ENCODE measurements around the gene ANXA3. TPM values are rescaled to one million over a fixed set of nuclear protein-coding genes. Genes with fewer than 3 reads are reported as not detected.

Gene ANXA3
- polyA plus RNA-seq, 1 donor from 2014 or later: 0.27 TPM

DNA sequence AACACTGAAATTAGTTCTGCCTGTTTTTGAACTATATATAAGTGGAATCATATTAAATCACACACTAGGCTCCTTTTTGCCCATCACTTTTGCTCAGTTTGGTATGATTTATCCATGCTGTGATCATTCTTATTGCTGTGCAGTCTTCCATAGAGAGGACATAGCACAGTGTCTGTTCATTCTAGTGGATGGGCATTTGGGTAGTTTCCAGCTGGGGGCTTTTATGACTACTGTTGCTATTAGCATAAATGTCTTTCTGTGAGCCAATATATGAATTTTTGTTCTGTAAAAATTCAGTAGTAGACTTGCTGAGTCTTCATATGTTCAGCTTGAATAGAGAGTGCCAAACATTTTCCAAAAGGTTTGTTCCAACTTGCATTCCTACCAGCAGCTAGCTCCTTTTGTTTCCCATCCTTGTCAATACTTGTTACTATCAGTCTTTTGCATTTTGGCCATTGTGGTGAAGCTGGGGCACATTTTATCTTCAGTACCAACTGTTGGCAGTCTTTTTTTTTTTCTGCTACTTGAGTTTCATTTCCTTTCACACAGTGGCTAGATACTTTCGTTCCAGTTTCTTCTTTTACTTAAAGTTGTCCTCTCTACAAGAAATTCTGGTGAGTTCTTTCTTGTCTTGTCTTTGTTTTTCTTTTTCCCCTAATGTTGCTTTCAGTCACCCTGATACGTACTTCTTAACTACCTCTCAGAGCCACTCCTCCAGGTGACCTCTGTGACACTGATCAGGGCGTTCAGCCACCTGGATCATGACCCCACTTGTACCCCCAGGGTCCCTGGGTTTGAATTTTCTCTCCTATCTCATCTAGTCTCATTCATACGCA lies 87.0 kb downstream of the ANXA3 start:
- no peaks in the 10 kb centered on the region for H3K36me3 ChIP-seq (ENCODE audit: insufficient read depth, low read length)
- H3K4me3 ChIP-seq (ENCODE audit: low read length): no peak overlapping the region
- H3K79me2 ChIP-seq (replicated peaks; ENCODE audit: insufficient read depth, low read length): no peaks in the 10 kb centered on the region
- H3K4me2 ChIP-seq (ENCODE audit: low read length): no peak overlapping the region
- no peak overlapping the region for H3K27ac ChIP-seq (ENCODE audit: low read length)
- TF ChIP-seq TAF1 (IDR thresholded peaks at IDR 0.05; ENCODE audit: low read depth) (no peak), EZH2 (IDR thresholded peaks at IDR 0.05; ENCODE audit: borderline replicate concordance, insufficient read depth, low read length, poor library complexity, severe bottlenecking) (no peak), MXI1 (conservative IDR thresholded peaks at IDR 0.05; ENCODE audit: poor library complexity, severe bottlenecking) (no peak), SMC3 (conservative IDR thresholded peaks at IDR 0.05; ENCODE audit: poor library complexity) (no peak), RAD21 (conservative IDR thresholded peaks at IDR 0.05) (no peak), POLR2AphosphoS5 (IDR thresholded peaks at IDR 0.05) (no peak), EP300 (conservative IDR thresholded peaks at IDR 0.05; ENCODE audit: poor library complexity, severe bottlenecking) (no peak)
- TF ChIP-seq, protein P1, sequence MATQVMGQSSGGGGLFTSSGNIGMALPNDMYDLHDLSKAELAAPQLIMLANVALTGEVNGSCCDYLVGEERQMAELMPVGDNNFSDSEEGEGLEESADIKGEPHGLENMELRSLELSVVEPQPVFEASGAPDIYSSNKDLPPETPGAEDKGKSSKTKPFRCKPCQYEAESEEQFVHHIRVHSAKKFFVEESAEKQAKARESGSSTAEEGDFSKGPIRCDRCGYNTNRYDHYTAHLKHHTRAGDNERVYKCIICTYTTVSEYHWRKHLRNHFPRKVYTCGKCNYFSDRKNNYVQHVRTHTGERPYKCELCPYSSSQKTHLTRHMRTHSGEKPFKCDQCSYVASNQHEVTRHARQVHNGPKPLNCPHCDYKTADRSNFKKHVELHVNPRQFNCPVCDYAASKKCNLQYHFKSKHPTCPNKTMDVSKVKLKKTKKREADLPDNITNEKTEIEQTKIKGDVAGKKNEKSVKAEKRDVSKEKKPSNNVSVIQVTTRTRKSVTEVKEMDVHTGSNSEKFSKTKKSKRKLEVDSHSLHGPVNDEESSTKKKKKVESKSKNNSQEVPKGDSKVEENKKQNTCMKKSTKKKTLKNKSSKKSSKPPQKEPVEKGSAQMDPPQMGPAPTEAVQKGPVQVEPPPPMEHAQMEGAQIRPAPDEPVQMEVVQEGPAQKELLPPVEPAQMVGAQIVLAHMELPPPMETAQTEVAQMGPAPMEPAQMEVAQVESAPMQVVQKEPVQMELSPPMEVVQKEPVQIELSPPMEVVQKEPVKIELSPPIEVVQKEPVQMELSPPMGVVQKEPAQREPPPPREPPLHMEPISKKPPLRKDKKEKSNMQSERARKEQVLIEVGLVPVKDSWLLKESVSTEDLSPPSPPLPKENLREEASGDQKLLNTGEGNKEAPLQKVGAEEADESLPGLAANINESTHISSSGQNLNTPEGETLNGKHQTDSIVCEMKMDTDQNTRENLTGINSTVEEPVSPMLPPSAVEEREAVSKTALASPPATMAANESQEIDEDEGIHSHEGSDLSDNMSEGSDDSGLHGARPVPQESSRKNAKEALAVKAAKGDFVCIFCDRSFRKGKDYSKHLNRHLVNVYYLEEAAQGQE (IDR thresholded peaks at IDR 0.05; ENCODE audit: borderline replicate concordance): no peak
- TF ChIP-seq, protein P2, sequence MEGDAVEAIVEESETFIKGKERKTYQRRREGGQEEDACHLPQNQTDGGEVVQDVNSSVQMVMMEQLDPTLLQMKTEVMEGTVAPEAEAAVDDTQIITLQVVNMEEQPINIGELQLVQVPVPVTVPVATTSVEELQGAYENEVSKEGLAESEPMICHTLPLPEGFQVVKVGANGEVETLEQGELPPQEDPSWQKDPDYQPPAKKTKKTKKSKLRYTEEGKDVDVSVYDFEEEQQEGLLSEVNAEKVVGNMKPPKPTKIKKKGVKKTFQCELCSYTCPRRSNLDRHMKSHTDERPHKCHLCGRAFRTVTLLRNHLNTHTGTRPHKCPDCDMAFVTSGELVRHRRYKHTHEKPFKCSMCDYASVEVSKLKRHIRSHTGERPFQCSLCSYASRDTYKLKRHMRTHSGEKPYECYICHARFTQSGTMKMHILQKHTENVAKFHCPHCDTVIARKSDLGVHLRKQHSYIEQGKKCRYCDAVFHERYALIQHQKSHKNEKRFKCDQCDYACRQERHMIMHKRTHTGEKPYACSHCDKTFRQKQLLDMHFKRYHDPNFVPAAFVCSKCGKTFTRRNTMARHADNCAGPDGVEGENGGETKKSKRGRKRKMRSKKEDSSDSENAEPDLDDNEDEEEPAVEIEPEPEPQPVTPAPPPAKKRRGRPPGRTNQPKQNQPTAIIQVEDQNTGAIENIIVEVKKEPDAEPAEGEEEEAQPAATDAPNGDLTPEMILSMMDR (IDR thresholded peaks at IDR 0.05; ENCODE audit: poor library complexity, severe bottlenecking): no peak
- no peak overlapping the region for H3K9ac ChIP-seq (ENCODE audit: low read length)
- H4K20me1 ChIP-seq (ENCODE audit: insufficient read depth): no peaks in the 10 kb centered on the region
- H3K27me3 ChIP-seq (ENCODE audit: insufficient read depth, low read depth, low read length): no peaks in the 10 kb centered on the region
- no peak overlapping the region for H2AFZ ChIP-seq (ENCODE audit: low read depth, low read length)
- H3F3A ChIP-seq (ENCODE audit: insufficient read depth, low read length, poor library complexity, severe bottlenecking): no peaks in the 10 kb centered on the region
- no peaks in the 10 kb centered on the region for H3K9me2 ChIP-seq (ENCODE audit: insufficient read depth, low read length)
- no peaks in the 10 kb centered on the region for H3K9me3 ChIP-seq (ENCODE audit: low read length)

DNA sequence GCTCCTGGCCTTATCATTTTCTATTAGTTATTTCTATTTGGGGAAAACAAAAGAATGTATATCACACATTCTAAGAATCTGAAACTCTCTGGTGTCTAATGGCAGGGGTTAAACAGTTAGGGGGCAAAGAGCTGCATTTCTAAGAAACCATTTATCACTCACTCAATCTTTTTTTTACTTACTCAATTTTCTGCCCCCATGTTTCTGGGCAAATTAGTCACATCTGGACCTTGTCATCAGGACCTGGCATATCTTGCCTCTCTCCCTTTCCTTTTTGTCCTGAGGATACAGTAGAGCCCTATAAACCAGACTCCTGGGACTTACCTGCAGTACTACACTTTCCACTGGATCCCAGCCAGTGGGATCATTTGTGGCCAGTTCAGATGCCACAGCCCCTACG lies 89.1 kb downstream of the ANXA3 start:
- Histone ChIP-seq H3K27me3 (ENCODE audit: insufficient read depth, low read depth, low read length) (no peaks in the 10 kb centered on the region), H3K27ac (ENCODE audit: low read length) (no peak overlapping the region), H3K9ac (ENCODE audit: low read length) (no peak overlapping the region), H3K36me3 (ENCODE audit: insufficient read depth, low read length) (no peaks in the 10 kb centered on the region), H3K4me3 (ENCODE audit: low read length) (no peak overlapping the region), H2AFZ (ENCODE audit: low read depth, low read length) (no peak overlapping the region), H3F3A (ENCODE audit: insufficient read depth, low read length, poor library complexity, severe bottlenecking) (no peaks in the 10 kb centered on the region), H3K79me2 (replicated peaks; ENCODE audit: insufficient read depth, low read length) (no peaks in the 10 kb centered on the region), H3K9me3 (ENCODE audit: low read length) (no peaks in the 10 kb centered on the region), H4K20me1 (ENCODE audit: insufficient read depth) (no peaks in the 10 kb centered on the region), H3K4me2 (ENCODE audit: low read length) (no peak overlapping the region), H3K9me2 (ENCODE audit: insufficient read depth, low read length) (no peaks in the 10 kb centered on the region)
- TF ChIP-seq, protein P1 (IDR thresholded peaks at IDR 0.05; ENCODE audit: borderline replicate concordance): no peak
- TF ChIP-seq EZH2 (IDR thresholded peaks at IDR 0.05; ENCODE audit: borderline replicate concordance, insufficient read depth, low read length, poor library complexity, severe bottlenecking) (no peak), SMC3 (conservative IDR thresholded peaks at IDR 0.05; ENCODE audit: poor library complexity) (no peak)

All from neural cell (in vitro differentiated cells).